IMR-90 (cell line): Measurements from ENCODE around the gene MMP24. TPM values are rescaled to one million over a fixed set of nuclear protein-coding genes. Genes with fewer than 3 reads are reported as not detected.

Experiments
- ATAC-seq: fragments of 200-7000 bp; cut with Tn5 transposase; 2 replicates; pipeline ENCODE4 v1.9.1; 2020; ENCODE audit warnings: low read depth, mild to moderate bottlenecking, moderate library complexity
- BruUV-seq: library from RNA; stranded (reverse); fragments of 400-500 nt; replicated peaks from 2 replicates; lab custom pipeline; 2021; lab: Mats Ljungman, UMichigan
- CTCF ChIA-PET: fragments of 300-600 bp; formaldehyde crosslinking; extraction: SDS; loops from one replicate; lab custom pipeline; 2021; ENCODE audit warnings: antibody characterized with exemption; lab: Yijun Ruan, JAX
- POLR2A ChIA-PET: fragments of 300-600 bp; sonication (Branson Sonifier 250); formaldehyde crosslinking; loops from one replicate; lab custom pipeline; 2022; ENCODE audit warnings: antibody characterized with exemption; ENCODE audit not compliant: unreplicated experiment; lab: Charles Lee
- DNase-seq: peaks from one replicate; pipeline ENCODE4 v3.0.0; 2013
- H2AFZ ChIP-seq: replicated peaks from 2 replicates; pipeline ENCODE3; 2013; ENCODE audit warnings: low read length, mild to moderate bottlenecking; ENCODE audit not compliant: poor library complexity
- H2AK5ac ChIP-seq: 2 replicates; pipeline ENCODE4 v1.6.1; 2013; ENCODE audit warnings: low read depth, low read length, inconsistent platforms
- H2AK9ac ChIP-seq: replicated peaks from 2 replicates; pipeline ENCODE3; 2013; ENCODE audit warnings: mild to moderate bottlenecking, low read depth, low read length, moderate library complexity; ENCODE audit not compliant: poor library complexity
- H2BK120ac ChIP-seq: 2 replicates; pipeline ENCODE4 v1.6.1; 2013; ENCODE audit warnings: low read depth, low read length, inconsistent platforms
- H2BK15ac ChIP-seq: 3 replicates; pipeline ENCODE4 v1.6.1; 2013; ENCODE audit warnings: low read depth, low read length, inconsistent platforms
- H2BK20ac ChIP-seq: 2 replicates; pipeline ENCODE4 v1.6.1; 2013; ENCODE audit warnings: low read depth, mild to moderate bottlenecking, inconsistent platforms, low read length, moderate library complexity
- H2BK5ac ChIP-seq: 2 replicates; pipeline ENCODE4 v1.6.1; 2013; ENCODE audit warnings: mild to moderate bottlenecking, low read depth, low read length, inconsistent platforms; ENCODE audit not compliant: poor library complexity, severe bottlenecking
- H3K14ac ChIP-seq: replicated peaks from 2 replicates; pipeline ENCODE4 v1.6.1; 2013; ENCODE audit warnings: low read depth, low read length, inconsistent platforms
- H3K18ac ChIP-seq: 2 replicates; pipeline ENCODE4 v1.6.1; 2013; ENCODE audit warnings: low read depth, low read length, control low read depth
- H3K23ac ChIP-seq: 2 replicates; pipeline ENCODE4 v1.6.1; 2013; ENCODE audit warnings: low read depth, low read length, inconsistent platforms
- H3K27ac ChIP-seq: 2 replicates; pipeline ENCODE4 v1.5.1; 2013; ENCODE audit warnings: mild to moderate bottlenecking, control low read depth, low read length; ENCODE audit not compliant: insufficient read depth
- H3K27me3 ChIP-seq: 2 replicates; pipeline ENCODE4 v1.6.1; 2013; ENCODE audit warnings: low read length; ENCODE audit not compliant: control insufficient read depth, insufficient read depth
- H3K36me3 ChIP-seq: 2 replicates; pipeline ENCODE4 v1.6.1; 2013; ENCODE audit warnings: low read length, mixed read lengths; ENCODE audit not compliant: control insufficient read depth, insufficient read depth
- H3K4ac ChIP-seq: 2 replicates; pipeline ENCODE4 v1.6.1; 2013; ENCODE audit warnings: low read depth, low read length, inconsistent platforms
- H3K4me1 ChIP-seq: 2 replicates; pipeline ENCODE4 v1.6.1; 2013; ENCODE audit warnings: low read length, mixed read lengths; ENCODE audit not compliant: control insufficient read depth, insufficient read depth
- H3K4me2 ChIP-seq: 2 replicates; pipeline ENCODE4 v1.6.1; 2013; ENCODE audit warnings: low read depth, mild to moderate bottlenecking, control low read depth, low read length, moderate library complexity
- H3K4me3 ChIP-seq: 2 replicates; pipeline ENCODE4 v1.5.1; 2013; ENCODE audit warnings: low read depth, mild to moderate bottlenecking, control low read depth, low read length, moderate library complexity; ENCODE audit not compliant: insufficient read depth
- H3K56ac ChIP-seq: 2 replicates; pipeline ENCODE4 v1.6.1; 2013; ENCODE audit warnings: low read length, inconsistent platforms; ENCODE audit not compliant: insufficient read depth; ENCODE audit errors: extremely low read depth
- H3K79me1 ChIP-seq, 2 experiments: 2 replicates each; pipeline ENCODE4 v1.6.1; 2013; ENCODE audit warnings: low read length in 2 of 2, inconsistent platforms in 1 of 2, low read depth in 1 of 2
- H3K9ac ChIP-seq: 2 replicates; pipeline ENCODE4 v1.6.1; 2013; ENCODE audit warnings: low read depth, low read length, control low read depth
- H3K9me1 ChIP-seq: 2 replicates; pipeline ENCODE4 v1.6.1; 2013; ENCODE audit warnings: low read length, inconsistent platforms; ENCODE audit not compliant: insufficient read depth
- H3K9me3 ChIP-seq: 2 replicates; pipeline ENCODE4 v1.6.1; 2013; ENCODE audit warnings: low read length; ENCODE audit not compliant: control insufficient read depth, insufficient read depth
- H4K20me1 ChIP-seq: 2 replicates; pipeline ENCODE4 v1.6.1; 2013; ENCODE audit warnings: low read length, inconsistent platforms; ENCODE audit not compliant: insufficient read depth
- H4K5ac ChIP-seq: 2 replicates; pipeline ENCODE4 v1.6.1; 2013; ENCODE audit warnings: mild to moderate bottlenecking, low read depth, low read length, control low read depth
- H4K8ac ChIP-seq, 2 experiments: 2 replicates each; pipeline ENCODE4 v1.6.1; 2013; ENCODE audit warnings: low read depth in 2 of 2, low read length in 2 of 2, control low read depth in 1 of 2, inconsistent platforms in 1 of 2
- H4K91ac ChIP-seq: 2 replicates; pipeline ENCODE4 v1.6.1; 2013; ENCODE audit warnings: low read depth, low read length, inconsistent platforms; ENCODE audit not compliant: insufficient read depth
- CHD1 ChIP-seq: IDR thresholded peaks from 2 replicates; pipeline ENCODE4 v1.6.1; 2012; ENCODE audit warnings: low read depth, low read length, improper control_type of control experiment
- MAFK ChIP-seq: IDR thresholded peaks from 2 replicates; pipeline ENCODE4 v1.6.1; 2012; ENCODE audit warnings: low read depth, low read length, improper control_type of control experiment
- MXI1 ChIP-seq: IDR thresholded peaks from 2 replicates; pipeline ENCODE4 v1.6.1; 2012; ENCODE audit warnings: low read depth, mild to moderate bottlenecking, low read length, moderate library complexity, borderline replicate concordance
- POLR2A ChIP-seq: IDR thresholded peaks from 2 replicates; pipeline ENCODE4 v1.6.1; 2012; ENCODE audit warnings: mild to moderate bottlenecking, low read depth, low read length
- SMC3 ChIP-seq: fragments of 150-350 bp; IDR thresholded peaks from 2 replicates; pipeline ENCODE4 v1.6.1; 2016; ENCODE audit warnings: low read depth, mild to moderate bottlenecking, antibody characterized with exemption, low read length, moderate library complexity
- WGBS, 2 experiments: methylation state at CpG; one replicate each; pipeline versions ENCODE4 v1.1.5 to v1.1.7; 2013; ENCODE audit warnings: missing lambda C conversion rate in 2 of 2; ENCODE audit not compliant: insufficient read length in 1 of 2; ENCODE audit errors: extremely low coverage in 2 of 2; 5-methylcytosine and 5-hydroxymethylcytosine counted together
- dilution Hi-C: fragments of 300-500 bp; cut with HindIII; formaldehyde crosslinking; loops from one replicate; pipeline ENCODE4 v1.14.3; 2018; ENCODE audit warnings: low sequenced_read_pairs; ENCODE audit not compliant: unreplicated experiment
- in situ Hi-C: fragments of 300-500 bp; cut with MboI; formaldehyde crosslinking; loops from 3 replicates; pipeline ENCODE4 v1.14.3; 2019; ENCODE audit warnings: low sequenced_read_pairs, inconsistent platforms, mixed read lengths
- intact Hi-C: fragments of 100-400 bp; cut with micrococcal nuclease; formaldehyde crosslinking; loops from 2 replicates; pipeline ENCODE4 v1.10.0; 2022
- polyA plus RNA-seq, 3 experiments: library from polyadenylated mRNA; depleted of rRNA; stranded (reverse); fragments of >200 nt; gene quantifications; 2 replicates each; pipeline ENCODE4 v1.2.3, GENCODE V29; 2012; ENCODE audit warnings: low replicate concordance in 1 of 3
- total RNA-seq: library from RNA; depleted of rRNA; stranded (reverse); fragments of >200 nt; gene quantifications from 2 replicates; pipeline ENCODE4 v1.2.3, GENCODE V29; 2012

Gene MMP24
- total and polyA plus RNA-seq, 2 of the 4 experiments (the other 2 are of a cell fraction), result 0.36 to 0.79 TPM

- Histone ChIP-seq H4K5ac (peak overlapping the region; percentile 66), H2BK120ac (peak overlapping the region; percentile 96), H2AK5ac (peak overlapping the region; percentile 99), H2BK5ac (peak overlapping the region; percentile 92), H3K36me3 (no peaks in the 10 kb centered on the region), H4K8ac (peak overlapping the region; percentile 66 to 93), H3K27me3 (no peaks in the 10 kb centered on the region), H2AFZ (no peak overlapping the region), H4K91ac (peak overlapping the region; percentile 99), H2BK20ac (peak overlapping the region; percentile 94), H2BK15ac (peak overlapping the region; percentile 98), H3K56ac (peak overlapping the region; percentile 96), H3K9ac (no peak overlapping the region), H3K4me3 (no peak overlapping the region), H3K79me1 (peaks cover 0 to 52% of the 10 kb centered on the region in 2 experiments; a peak in 2 of 4 replicates), H4K20me1 (no peaks in the 10 kb centered on the region), H3K9me1 (peaks cover 57% of the 10 kb centered on the region), H2AK9ac (peak overlapping the region; percentile 80), H3K4ac (peak overlapping the region; percentile 99), H3K27ac (peak overlapping the region; percentile 85), H3K4me1 (peaks cover 59% of the 10 kb centered on the region), H3K9me3 (no peaks in the 10 kb centered on the region), H3K18ac (peak overlapping the region; percentile 70), H3K23ac (peak overlapping the region; percentile 82), H3K14ac (peak overlapping the region; percentile 81), H3K4me2 (no peak overlapping the region)
- 93% methylated on average over 5 of the region's 6 CpGs; no CpG with 5 or more reads in 1 of the 2 experiments for WGBS, 2 experiments
- POLR2A ChIA-PET, result interaction anchor here (0.6 to 1.5 kb wide), 3 partner anchors 27 to 152 kb away, joined by 3 to 4 read pairs (median 3); partner anchors contain the start of gene MMP24OS
- no TSS peak for BruUV-seq
- in situ Hi-C loops (loop anchor here (5.0 kb wide), 1 partner anchor 132 kb away; the partner anchor contains the start of gene GDF5), dilution Hi-C loops (no loop called here), intact Hi-C loops (loop anchor here (1.0 to 5.0 kb wide), 4 partner anchors 67 to 142 kb away; no protein-coding TSS in a partner anchor)
- no peak for DNase-seq
- CTCF ChIA-PET, result interaction anchor here (1.0 to 2.5 kb wide), 4 partner anchors 10 to 158 kb away, joined by 3 to 13 read pairs (median 6); no protein-coding TSS in a partner anchor
- no peak for ATAC-seq
- TF ChIP-seq CHD1, result no peak
- TF ChIP-seq SMC3, result no peak
- TF ChIP-seq MXI1, result no peak
- no peak for TF ChIP-seq MAFK
- peak; percentile 35; the same call in 1 of the 2 replicates for TF ChIP-seq POLR2A
Observed at GRCh38 chr20:35304956-35305355, 78.5 kb downstream of the MMP24 start.
